GM12801 (cell line): ENCODE data around the gene LIN52.

Experiments
- CTCF ChIP-seq: IDR thresholded peaks from one replicate; pipeline ENCODE4 v1.5.1; 2011; ENCODE audit warnings: control low read depth; ENCODE audit not compliant: insufficient read length; ENCODE audit errors: extremely low read depth

Gene LIN52

GRCh38 chr14:74213907-74214803 is 129.4 kb downstream of the LIN52 start:
- no peak for TF ChIP-seq CTCF

GRCh38 chr14:74216671-74217070 is 131.9 kb downstream of the LIN52 start:
- TF ChIP-seq CTCF = no peak

GRCh38 chr14:74217672-74218448 is 133.1 kb downstream of the LIN52 start:
- TF ChIP-seq CTCF = peak; percentile 89

GRCh38 chr14:74218462-74218861 is 133.7 kb downstream of the LIN52 start:
- TF ChIP-seq CTCF = no peak

- TF ChIP-seq CTCF = no peak
Measured at GRCh38 chr14:74219277-74220205, 134.8 kb downstream of the LIN52 start.

- no peak for TF ChIP-seq CTCF
Measured at GRCh38 chr14:74220991-74221390, 136.2 kb downstream of the LIN52 start.

GRCh38 chr14:74221741-74222140 is 137.0 kb downstream of the LIN52 start:
- TF ChIP-seq CTCF = no peak
